Measurements from ENCODE around the gene MBD6. TPM values are rescaled to one million over a fixed set of nuclear protein-coding genes. Genes with fewer than 3 reads are reported as not detected.

The MBD6 gene
- total and polyA plus RNA-seq, 2 of the 13 experiments (the other 11 are each of a cell fraction or from before 2014, with no cell fraction given), result 4.1 to 5.9 TPM

DNA sequence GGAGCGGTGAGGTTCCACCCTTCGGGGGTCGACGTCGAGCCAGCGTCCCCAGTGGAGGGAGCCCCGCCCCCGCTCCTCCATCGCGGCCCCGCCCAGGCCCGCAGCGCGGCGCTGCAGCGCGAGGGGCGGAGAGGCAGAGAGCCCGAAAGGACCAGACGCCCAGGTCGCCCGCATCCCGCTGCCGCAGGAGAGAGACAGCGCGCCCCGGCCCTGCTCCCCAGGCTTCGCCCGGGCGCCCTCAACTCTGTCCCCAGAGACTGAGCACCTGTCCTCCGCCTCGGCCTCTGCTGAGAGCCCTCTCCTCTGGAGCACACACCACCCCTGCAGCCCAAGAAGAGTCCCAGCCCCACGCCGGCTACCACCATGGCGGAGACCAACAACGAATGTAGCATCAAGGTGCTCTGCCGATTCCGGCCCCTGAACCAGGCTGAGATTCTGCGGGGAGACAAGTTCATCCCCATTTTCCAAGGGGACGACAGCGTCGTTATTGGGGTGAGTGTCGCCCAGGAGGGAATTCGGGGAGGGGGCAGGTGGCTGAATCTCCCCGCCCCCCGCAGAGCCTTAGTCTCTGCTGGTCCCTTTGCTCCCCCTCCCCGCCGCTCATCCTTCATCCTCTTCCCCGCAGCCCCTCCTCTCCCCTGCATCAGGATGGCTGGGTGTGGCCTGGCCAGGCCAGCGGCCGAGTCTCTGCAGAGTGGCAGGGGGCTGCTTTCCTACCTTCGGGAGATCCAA is 27.5 kb downstream of the MBD6 start, which contains the start of gene KIF5A (continued):
- TF ChIP-seq ZNF260 (CRISPR knock-in tag; IDR thresholded peaks at IDR 0.05; ENCODE audit: borderline replicate concordance, low read depth) (no peak), ZNF75D (CRISPR knock-in tag; IDR thresholded peaks at IDR 0.05; ENCODE audit: borderline replicate concordance) (no peak), ZNF460 (CRISPR knock-in tag; IDR thresholded peaks at IDR 0.05; ENCODE audit: borderline replicate concordance) (no peak), TBP (CRISPR knock-in tag; IDR thresholded peaks at IDR 0.05) (no peak), ZNF30 (CRISPR knock-in tag; IDR thresholded peaks at IDR 0.05) (no peak), ZNF768 (CRISPR knock-in tag; IDR thresholded peaks at IDR 0.05) (0 out of 2 replicates have a peak, but pooled peaks have one; percentile 14), NCOR1 (IDR thresholded peaks at IDR 0.05; ENCODE audit: borderline replicate concordance, low read length) (no peak), POLR2G (IDR thresholded peaks at IDR 0.05; ENCODE audit: low read depth, low read length) (0 out of 2 replicates have a peak, but pooled peaks have one; percentile 32), MXI1 (IDR thresholded peaks at IDR 0.05; ENCODE audit: borderline replicate concordance, low read depth, low read length) (no peak), RFX1 (IDR thresholded peaks at IDR 0.05) (no peak), TMF1 (CRISPR knock-in tag; IDR thresholded peaks at IDR 0.05; ENCODE audit: low read depth) (no peak), ISL2 (CRISPR knock-in tag; IDR thresholded peaks at IDR 0.05) (no peak), ELF4 (CRISPR knock-in tag; IDR thresholded peaks at IDR 0.05; ENCODE audit: borderline replicate concordance) (no peak)
- TF ChIP-seq, protein P1, sequence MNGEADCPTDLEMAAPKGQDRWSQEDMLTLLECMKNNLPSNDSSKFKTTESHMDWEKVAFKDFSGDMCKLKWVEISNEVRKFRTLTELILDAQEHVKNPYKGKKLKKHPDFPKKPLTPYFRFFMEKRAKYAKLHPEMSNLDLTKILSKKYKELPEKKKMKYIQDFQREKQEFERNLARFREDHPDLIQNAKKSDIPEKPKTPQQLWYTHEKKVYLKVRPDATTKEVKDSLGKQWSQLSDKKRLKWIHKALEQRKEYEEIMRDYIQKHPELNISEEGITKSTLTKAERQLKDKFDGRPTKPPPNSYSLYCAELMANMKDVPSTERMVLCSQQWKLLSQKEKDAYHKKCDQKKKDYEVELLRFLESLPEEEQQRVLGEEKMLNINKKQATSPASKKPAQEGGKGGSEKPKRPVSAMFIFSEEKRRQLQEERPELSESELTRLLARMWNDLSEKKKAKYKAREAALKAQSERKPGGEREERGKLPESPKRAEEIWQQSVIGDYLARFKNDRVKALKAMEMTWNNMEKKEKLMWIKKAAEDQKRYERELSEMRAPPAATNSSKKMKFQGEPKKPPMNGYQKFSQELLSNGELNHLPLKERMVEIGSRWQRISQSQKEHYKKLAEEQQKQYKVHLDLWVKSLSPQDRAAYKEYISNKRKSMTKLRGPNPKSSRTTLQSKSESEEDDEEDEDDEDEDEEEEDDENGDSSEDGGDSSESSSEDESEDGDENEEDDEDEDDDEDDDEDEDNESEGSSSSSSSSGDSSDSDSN (CRISPR knock-in tag; IDR thresholded peaks at IDR 0.05), result peak; percentile 64
- TF ChIP-seq, protein P2, sequence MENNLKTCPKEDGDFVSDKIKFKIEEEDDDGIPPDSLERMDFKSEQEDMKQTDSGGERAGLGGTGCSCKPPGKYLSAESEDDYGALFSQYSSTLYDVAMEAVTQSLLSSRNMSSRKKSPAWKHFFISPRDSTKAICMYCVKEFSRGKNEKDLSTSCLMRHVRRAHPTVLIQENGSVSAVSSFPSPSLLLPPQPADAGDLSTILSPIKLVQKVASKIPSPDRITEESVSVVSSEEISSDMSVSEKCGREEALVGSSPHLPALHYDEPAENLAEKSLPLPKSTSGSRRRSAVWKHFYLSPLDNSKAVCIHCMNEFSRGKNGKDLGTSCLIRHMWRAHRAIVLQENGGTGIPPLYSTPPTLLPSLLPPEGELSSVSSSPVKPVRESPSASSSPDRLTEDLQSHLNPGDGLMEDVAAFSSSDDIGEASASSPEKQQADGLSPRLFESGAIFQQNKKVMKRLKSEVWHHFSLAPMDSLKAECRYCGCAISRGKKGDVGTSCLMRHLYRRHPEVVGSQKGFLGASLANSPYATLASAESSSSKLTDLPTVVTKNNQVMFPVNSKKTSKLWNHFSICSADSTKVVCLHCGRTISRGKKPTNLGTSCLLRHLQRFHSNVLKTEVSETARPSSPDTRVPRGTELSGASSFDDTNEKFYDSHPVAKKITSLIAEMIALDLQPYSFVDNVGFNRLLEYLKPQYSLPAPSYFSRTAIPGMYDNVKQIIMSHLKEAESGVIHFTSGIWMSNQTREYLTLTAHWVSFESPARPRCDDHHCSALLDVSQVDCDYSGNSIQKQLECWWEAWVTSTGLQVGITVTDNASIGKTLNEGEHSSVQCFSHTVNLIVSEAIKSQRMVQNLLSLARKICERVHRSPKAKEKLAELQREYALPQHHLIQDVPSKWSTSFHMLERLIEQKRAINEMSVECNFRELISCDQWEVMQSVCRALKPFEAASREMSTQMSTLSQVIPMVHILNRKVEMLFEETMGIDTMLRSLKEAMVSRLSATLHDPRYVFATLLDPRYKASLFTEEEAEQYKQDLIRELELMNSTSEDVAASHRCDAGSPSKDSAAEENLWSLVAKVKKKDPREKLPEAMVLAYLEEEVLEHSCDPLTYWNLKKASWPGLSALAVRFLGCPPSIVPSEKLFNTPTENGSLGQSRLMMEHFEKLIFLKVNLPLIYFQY (CRISPR knock-in tag; IDR thresholded peaks at IDR 0.05; ENCODE audit: borderline replicate concordance), result no peak
- TF ChIP-seq, protein P3, sequence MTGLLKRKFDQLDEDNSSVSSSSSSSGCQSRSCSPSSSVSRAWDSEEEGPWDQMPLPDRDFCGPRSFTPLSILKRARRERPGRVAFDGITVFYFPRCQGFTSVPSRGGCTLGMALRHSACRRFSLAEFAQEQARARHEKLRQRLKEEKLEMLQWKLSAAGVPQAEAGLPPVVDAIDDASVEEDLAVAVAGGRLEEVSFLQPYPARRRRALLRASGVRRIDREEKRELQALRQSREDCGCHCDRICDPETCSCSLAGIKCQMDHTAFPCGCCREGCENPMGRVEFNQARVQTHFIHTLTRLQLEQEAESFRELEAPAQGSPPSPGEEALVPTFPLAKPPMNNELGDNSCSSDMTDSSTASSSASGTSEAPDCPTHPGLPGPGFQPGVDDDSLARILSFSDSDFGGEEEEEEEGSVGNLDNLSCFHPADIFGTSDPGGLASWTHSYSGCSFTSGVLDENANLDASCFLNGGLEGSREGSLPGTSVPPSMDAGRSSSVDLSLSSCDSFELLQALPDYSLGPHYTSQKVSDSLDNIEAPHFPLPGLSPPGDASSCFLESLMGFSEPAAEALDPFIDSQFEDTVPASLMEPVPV (CRISPR knock-in tag; IDR thresholded peaks at IDR 0.05), result no peak

Data from HepG2 (cell line).